Lung (tissue), 12 donors: ENCODE results near the gene ZNF653. TPM values are rescaled to one million over a fixed set of nuclear protein-coding genes. Genes with fewer than 3 reads are reported as not detected.
A peak's percentile ranks its signal among the peaks of the same experiment; 100 is the strongest.

Experiments used
- ATAC-seq: fragments of 200-7000 bp; cut with Tn5 transposase; one replicate; pipeline ENCODE4 v1.9.1; 2020; ENCODE audit warnings: moderate number of reproducible peaks; ENCODE audit not compliant: insufficient read depth, low FRiP score
- DNase-seq, 3 donors: peaks; one replicate each; pipeline ENCODE4 v3.0.0-alpha.2; 2013 to 2017
- H3K27ac ChIP-seq, 2 donors: one replicate each; pipeline ENCODE4 v1.5.1; 2013; ENCODE audit warnings: mild to moderate bottlenecking in 2 of 2, moderate library complexity in 2 of 2, control low read depth in 1 of 2, inconsistent platforms in 1 of 2, low read depth in 1 of 2, low read length in 1 of 2
- H3K27me3 ChIP-seq, 3 donors: one replicate each; pipeline ENCODE4 v1.5.1; 2013; ENCODE audit warnings: low read length in 2 of 3; ENCODE audit not compliant: control insufficient read depth in 3 of 3, insufficient read depth in 3 of 3
- H3K36me3 ChIP-seq, 4 donors: one replicate each; pipeline ENCODE4 v1.5.1; 2013; ENCODE audit warnings: low read length in 4 of 4, mild to moderate bottlenecking in 1 of 4, moderate library complexity in 1 of 4; ENCODE audit not compliant: control insufficient read depth in 4 of 4, insufficient read depth in 4 of 4
- H3K4me1 ChIP-seq, 5 donors: one replicate each; pipeline ENCODE4 v1.5.1; 2013; ENCODE audit warnings: low read length in 5 of 5, mild to moderate bottlenecking in 2 of 5, moderate library complexity in 1 of 5; ENCODE audit not compliant: control insufficient read depth in 5 of 5, insufficient read depth in 5 of 5
- H3K4me3 ChIP-seq: one replicate; pipeline ENCODE4 v1.5.1; 2013; ENCODE audit warnings: mild to moderate bottlenecking, control low read depth, moderate library complexity
- H3K9ac ChIP-seq, 2 donors: one replicate each; pipeline ENCODE4 v1.5.1; 2013; ENCODE audit warnings: low read length in 2 of 2, control low read depth in 1 of 2; ENCODE audit not compliant: insufficient read depth in 1 of 2
- H3K9me3 ChIP-seq, 4 donors: one replicate each; pipeline ENCODE4 v1.5.1; 2013; ENCODE audit warnings: low read length in 3 of 4, mild to moderate bottlenecking in 1 of 4, moderate library complexity in 1 of 4; ENCODE audit not compliant: control insufficient read depth in 4 of 4, insufficient read depth in 3 of 4
- CTCF ChIP-seq: IDR thresholded peaks from 2 replicates; pipeline ENCODE4 v1.5.1; 2012; ENCODE audit warnings: mild to moderate bottlenecking; ENCODE audit errors: control extremely low read depth, extremely low read depth
- WGBS, 2 donors: extraction: QIAGEN DNeasy Blood & Tissue Kit; methylation state at CpG; one replicate each; pipeline ENCODE4 v1.1.7; 2013; 5-methylcytosine and 5-hydroxymethylcytosine counted together
- polyA plus RNA-seq, 2 donors: library from polyadenylated mRNA; stranded (reverse); fragments of 200-250 nt; gene quantifications; one replicate each; pipeline ENCODE4 v1.2.1, GENCODE V29; 2013
- total RNA-seq, 2 donors: library from RNA; depleted of rRNA in 1 of 2; stranded (reverse); fragments of >200 nt in 1 of 2; gene quantifications; one replicate each; pipeline ENCODE4 v1.2.1, GENCODE V29; 2014 to 2021
- donor health status: control.
- donor health status: control.
- donor health status: Bipolar disorder and iron deficiency.
- donor health status: healthy.
- donor health status: DM: yes; HTN: yes; CAD: no.

ZNF653 gene
- total and polyA plus RNA-seq, 4 donors: 5.4 to 12.9 (median 9.0) TPM

DNA sequence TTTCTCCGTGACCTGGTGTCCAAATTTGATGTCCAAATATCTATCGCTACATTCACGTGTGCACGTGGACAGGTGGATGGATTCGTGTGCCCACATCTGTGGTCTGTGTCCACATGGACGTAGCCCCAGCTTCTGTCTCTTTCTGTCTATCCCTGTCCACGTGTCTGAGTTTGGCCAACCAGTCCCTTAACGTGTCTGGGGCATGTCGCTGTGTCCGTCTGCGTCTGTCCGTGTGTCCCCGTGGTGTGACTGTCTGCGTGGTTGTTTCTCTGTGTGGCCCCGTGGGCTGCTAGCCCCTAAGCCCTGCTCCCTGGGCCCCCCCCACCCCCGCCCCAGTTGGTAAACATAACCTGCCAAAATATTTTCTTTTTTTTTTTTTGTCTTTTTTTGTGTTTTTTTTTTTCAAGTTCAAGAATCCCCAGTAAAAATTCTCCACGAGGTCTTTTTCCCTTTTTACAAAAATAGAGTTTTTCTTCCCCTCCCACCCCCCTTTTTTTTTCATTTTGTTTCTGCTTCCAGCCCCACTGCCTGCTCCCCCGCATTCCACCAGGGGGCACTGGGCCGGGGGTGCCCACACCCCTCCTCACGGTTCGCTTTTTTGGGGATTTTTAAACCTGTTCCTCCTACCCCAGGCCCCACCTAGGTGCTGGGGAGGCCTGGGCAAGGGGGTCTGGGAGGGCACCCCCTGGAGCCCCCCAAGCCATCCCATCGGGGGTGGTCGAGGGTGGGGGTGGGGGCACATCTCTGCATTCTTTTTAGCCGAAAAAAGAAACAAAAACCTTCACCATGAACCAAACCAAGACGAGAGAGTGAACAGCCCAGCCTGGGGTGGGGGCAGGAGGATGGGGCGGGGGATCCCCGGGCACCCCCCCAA lies 51.9 kb downstream of the ZNF653 start:
- H3K9ac ChIP-seq: no peak overlapping the region
- DNase-seq (no peak), ATAC-seq (no peak)
- no peak overlapping the region for H3K27ac ChIP-seq
- peaks cover 0 to 3% (median 0%) of the 10 kb centered on the region in 3 donors for H3K27me3 ChIP-seq
- no peak overlapping the region for H3K4me3 ChIP-seq
- peaks cover 0 to 14% (median 0%) of the 10 kb centered on the region in 5 donors for H3K4me1 ChIP-seq
- no peaks in the 10 kb centered on the region for H3K9me3 ChIP-seq
- H3K36me3 ChIP-seq: peaks cover 0 to 16% (median 2%) of the 10 kb centered on the region in 4 donors
- TF ChIP-seq CTCF: no peak
- 56% methylated on average over 27 of the region's 27 CpGs for WGBS, 2 donors

DNA sequence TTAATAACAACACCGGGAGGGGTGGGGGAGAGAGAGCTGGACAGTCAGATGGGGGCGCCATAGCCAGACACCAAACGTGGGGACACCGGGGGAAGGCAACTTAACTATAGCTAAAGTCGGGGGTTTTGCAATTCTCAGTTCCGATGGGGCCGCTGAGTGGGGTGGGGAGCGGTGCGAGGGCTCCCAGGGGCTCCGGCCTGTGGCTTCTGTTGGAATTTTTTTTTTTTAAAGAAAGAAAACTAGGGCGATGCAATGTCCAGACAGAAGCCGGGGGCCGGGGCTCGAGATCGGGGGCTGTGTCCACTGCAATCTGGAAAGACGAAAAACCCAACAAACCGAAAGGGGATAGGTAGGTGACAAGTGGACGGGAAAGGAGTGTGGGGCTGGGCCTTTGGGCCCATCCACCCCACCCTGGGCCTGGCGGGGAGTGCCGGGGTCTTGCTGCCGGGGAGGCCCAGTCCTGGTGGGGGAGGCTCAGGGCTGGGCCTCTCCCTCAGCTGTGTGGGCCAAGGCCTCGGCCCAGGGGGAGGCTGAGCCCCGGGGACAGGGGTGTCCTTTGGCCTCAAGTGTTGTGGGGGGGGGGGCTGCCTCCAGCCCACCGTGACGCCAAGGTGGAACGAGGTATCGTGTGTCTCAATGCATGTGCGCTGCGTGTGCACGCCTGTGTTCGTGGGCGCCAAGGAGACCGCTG lies 52.9 kb downstream of the ZNF653 start:
- H3K9ac ChIP-seq: no peak overlapping the region
- 82 to 83% methylated on average over 33 of the region's 33 CpGs for WGBS, 2 donors
- TF ChIP-seq CTCF: no peak
- no peak overlapping the region for H3K27ac ChIP-seq
- no peaks in the 10 kb centered on the region for H3K27me3 ChIP-seq
- peaks cover 0 to 25% (median 5%) of the 10 kb centered on the region in 4 donors for H3K36me3 ChIP-seq
- peaks cover 0 to 14% (median 0%) of the 10 kb centered on the region in 5 donors for H3K4me1 ChIP-seq
- H3K4me3 ChIP-seq: no peak overlapping the region
- no peaks in the 10 kb centered on the region for H3K9me3 ChIP-seq
- DNase-seq (peak in 1 of 3 donors; percentile 48), ATAC-seq (no peak)

DNA sequence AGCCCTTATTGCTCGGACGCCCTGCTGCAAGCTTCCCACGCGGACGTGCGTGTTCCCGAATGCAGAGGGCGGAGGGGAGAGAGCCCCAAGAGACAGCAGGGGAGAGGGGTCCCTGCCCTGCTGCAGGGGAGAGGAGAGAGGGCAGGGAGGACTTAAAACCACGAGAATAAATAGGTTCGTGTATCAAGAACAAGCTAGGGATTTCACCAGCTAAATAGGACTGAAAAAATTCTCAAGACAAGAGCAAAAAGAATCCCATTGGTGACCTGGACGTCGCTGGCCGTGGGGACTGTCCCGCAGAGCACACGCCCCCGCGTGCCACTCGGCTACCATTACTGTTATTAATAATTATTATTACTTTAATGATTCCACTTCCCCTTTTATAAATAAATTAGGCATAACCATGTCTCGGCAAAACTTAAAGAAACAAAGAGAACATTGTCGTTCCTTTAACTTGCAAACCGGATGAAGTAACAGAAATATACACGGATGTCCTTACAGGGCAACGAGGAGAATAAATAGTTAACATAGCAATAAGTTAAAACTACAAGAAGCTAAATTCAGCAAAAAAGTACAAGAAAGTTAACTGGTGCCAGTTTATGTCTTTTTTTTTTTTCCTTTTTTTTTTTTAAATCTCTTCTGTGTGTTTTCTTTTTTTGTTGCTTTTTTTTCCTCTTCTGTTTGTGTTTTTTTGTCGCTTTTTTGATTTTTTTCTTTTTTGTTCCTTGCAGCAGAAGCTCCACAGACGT lies 53.6 kb downstream of the ZNF653 start:
- Histone ChIP-seq H3K36me3 (peaks cover under 1 to 32% (median 6%) of the 10 kb centered on the region in 4 donors), H3K4me1 (peaks cover 0 to 14% (median 0%) of the 10 kb centered on the region in 5 donors), H3K27me3 (no peaks in the 10 kb centered on the region), H3K4me3 (no peak overlapping the region), H3K27ac (no peak overlapping the region), H3K9ac (peak overlapping the region in 1 of 2 donors; percentile 67), H3K9me3 (no peaks in the 10 kb centered on the region)
- WGBS, 2 donors: 41 to 53% methylated on average over 25 of the region's 25 CpGs
- DNase-seq: peak; percentile 56 to 84 (median 67)
- no peak for TF ChIP-seq CTCF
- ATAC-seq: no peak
